ENCODE data around the gene SHCBP1L.

DNA sequence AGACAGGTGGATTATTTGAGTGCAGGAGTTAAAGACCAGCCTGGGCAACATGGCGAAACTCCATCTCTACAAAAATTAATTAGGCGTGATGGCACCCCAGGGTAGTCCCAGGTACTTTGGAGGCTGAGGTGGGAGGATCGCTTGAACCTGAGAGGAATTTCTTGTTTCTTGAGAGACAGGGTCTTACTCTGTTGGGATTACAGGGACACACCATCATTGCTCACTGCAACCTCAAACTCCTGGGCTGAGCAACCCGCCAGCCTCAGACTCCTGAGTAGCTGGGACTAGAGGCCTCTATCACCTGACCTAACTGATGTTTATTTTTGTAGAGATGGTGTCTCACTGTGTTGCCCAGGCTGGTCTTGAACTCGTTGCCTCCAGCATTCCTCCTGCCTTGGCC, 89.0 kb downstream of the SHCBP1L start:
- TF ChIP-seq, protein P1, sequence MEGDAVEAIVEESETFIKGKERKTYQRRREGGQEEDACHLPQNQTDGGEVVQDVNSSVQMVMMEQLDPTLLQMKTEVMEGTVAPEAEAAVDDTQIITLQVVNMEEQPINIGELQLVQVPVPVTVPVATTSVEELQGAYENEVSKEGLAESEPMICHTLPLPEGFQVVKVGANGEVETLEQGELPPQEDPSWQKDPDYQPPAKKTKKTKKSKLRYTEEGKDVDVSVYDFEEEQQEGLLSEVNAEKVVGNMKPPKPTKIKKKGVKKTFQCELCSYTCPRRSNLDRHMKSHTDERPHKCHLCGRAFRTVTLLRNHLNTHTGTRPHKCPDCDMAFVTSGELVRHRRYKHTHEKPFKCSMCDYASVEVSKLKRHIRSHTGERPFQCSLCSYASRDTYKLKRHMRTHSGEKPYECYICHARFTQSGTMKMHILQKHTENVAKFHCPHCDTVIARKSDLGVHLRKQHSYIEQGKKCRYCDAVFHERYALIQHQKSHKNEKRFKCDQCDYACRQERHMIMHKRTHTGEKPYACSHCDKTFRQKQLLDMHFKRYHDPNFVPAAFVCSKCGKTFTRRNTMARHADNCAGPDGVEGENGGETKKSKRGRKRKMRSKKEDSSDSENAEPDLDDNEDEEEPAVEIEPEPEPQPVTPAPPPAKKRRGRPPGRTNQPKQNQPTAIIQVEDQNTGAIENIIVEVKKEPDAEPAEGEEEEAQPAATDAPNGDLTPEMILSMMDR (IDR thresholded peaks at IDR 0.05; ENCODE audit: borderline replicate concordance, extremely low read depth, low read length, poor library complexity, severe bottlenecking), result no peak
- no peak for TF ChIP-seq EZH2 (IDR thresholded peaks at IDR 0.05; ENCODE audit: borderline replicate concordance, low read depth, low read length, severe bottlenecking)
